GM12878 (cell line): ENCODE measurements around the gene TBCK. TPM values are rescaled to one million over a fixed set of nuclear protein-coding genes. Genes with fewer than 3 reads are reported as not detected.

Experiments
- CBX3 ChIP-seq: fragments of 200-600 bp; sonication (generic); IDR thresholded peaks from 2 replicates; pipeline ENCODE4 v1.6.1; 2016; ENCODE audit warnings: low read depth, borderline replicate concordance
- CREB1 ChIP-seq: IDR thresholded peaks from 2 replicates; pipeline ENCODE4 v1.6.1; 2012; ENCODE audit warnings: low read depth, mild to moderate bottlenecking, inconsistent platforms
- CUX1 ChIP-seq: IDR thresholded peaks from 2 replicates; pipeline ENCODE4 v1.6.1; 2012; ENCODE audit warnings: improper control_type of control experiment, low read depth, low read length; ENCODE audit not compliant: insufficient replicate concordance
- EGR1 ChIP-seq, 2 experiments: IDR thresholded peaks; 1 replicate in 1 of 2; 2 replicates in 1 of 2; pipeline ENCODE4 v1.6.1; 2011 to 2012; ENCODE audit warnings: low read depth in 2 of 2, low read length in 2 of 2, borderline replicate concordance in 1 of 2, mild to moderate bottlenecking in 1 of 2, moderate library complexity in 1 of 2
- GABPA ChIP-seq: IDR thresholded peaks from 2 replicates; pipeline ENCODE4 v1.6.1; 2014; ENCODE audit warnings: antibody characterized with exemption, low read depth, mild to moderate bottlenecking, inconsistent platforms
- JUNB ChIP-seq: IDR thresholded peaks from 2 replicates; pipeline ENCODE4 v1.6.1; 2016; ENCODE audit warnings: antibody characterized with exemption, mild to moderate bottlenecking
- MEF2A ChIP-seq: IDR thresholded peaks from 2 replicates; pipeline ENCODE4 v1.6.1; 2011; ENCODE audit warnings: low read depth, mild to moderate bottlenecking, low read length, moderate library complexity; ENCODE audit not compliant: insufficient read depth
- MEF2B ChIP-seq: fragments of 450-650 bp; IDR thresholded peaks from 2 replicates; pipeline ENCODE4 v1.6.1; 2018; ENCODE audit warnings: mild to moderate bottlenecking, moderate library complexity; ENCODE audit not compliant: partially characterized antibody, poor library complexity, severe bottlenecking
- NFIC ChIP-seq: IDR thresholded peaks from 2 replicates; pipeline ENCODE4 v1.6.1; 2012; ENCODE audit warnings: low read depth, mild to moderate bottlenecking, inconsistent platforms, low read length, moderate library complexity
- NRF1 ChIP-seq: conservative IDR thresholded peaks from 2 replicates; pipeline ENCODE4 v1.6.1; 2011; ENCODE audit warnings: mild to moderate bottlenecking, low read depth, low read length, improper control_type of control experiment
- PKNOX1 ChIP-seq: fragments of 450-650 bp; IDR thresholded peaks from 2 replicates; pipeline ENCODE4 v1.6.1; 2016; ENCODE audit warnings: mild to moderate bottlenecking
- POLR2A ChIP-seq: IDR thresholded peaks from 2 replicates; pipeline ENCODE4 v1.6.1; 2011; ENCODE audit warnings: low read depth, mild to moderate bottlenecking, low read length
- RAD51 ChIP-seq: fragments of 450-650 bp; IDR thresholded peaks from 2 replicates; pipeline ENCODE4 v1.6.1; 2016; ENCODE audit warnings: moderate library complexity, mild to moderate bottlenecking, inconsistent platforms
- RELB ChIP-seq: fragments of 450-650 bp; IDR thresholded peaks from 2 replicates; pipeline ENCODE4 v1.6.1; 2017; ENCODE audit warnings: low read depth, mild to moderate bottlenecking, moderate library complexity
- REST ChIP-seq: IDR thresholded peaks from 2 replicates; pipeline ENCODE4 v1.6.1; 2012; ENCODE audit warnings: mild to moderate bottlenecking, low read depth, low read length
- TCF12 ChIP-seq: IDR thresholded peaks from 2 replicates; pipeline ENCODE4 v1.6.1; 2011; ENCODE audit warnings: low read depth, mild to moderate bottlenecking, low read length
- ZNF274 ChIP-seq: IDR thresholded peaks from one replicate; pipeline ENCODE4 v1.8.0; 2011; ENCODE audit not compliant: insufficient read length, insufficient read depth
- ZZZ3 ChIP-seq: IDR thresholded peaks from 2 replicates; pipeline ENCODE4 v1.6.1; 2011; ENCODE audit warnings: low read depth; ENCODE audit not compliant: control insufficient read depth, insufficient read length
- polyA plus RNA-seq, 11 experiments: library from polyadenylated mRNA; depleted of rRNA in 4 of 11; unstranded in 6 of 11; stranded (reverse) in 5 of 11; fragments of >200 nt; fragmentation: Nextera tagmentation in 4 of 11; fragmentation: Illumina TruSeq in 1 of 11; extraction: Ambion mirVana in 4 of 11; extraction: Trizol in 1 of 11; gene quantifications; 1 replicate in 1 of 11; 2 replicates in 10 of 11; pipeline versions ENCODE4 v1.2.1 to v1.2.3, GENCODE V29; 2011 to 2016; ENCODE audit warnings: inconsistent platforms in 2 of 11, missing spikeins in 2 of 11, low read depth in 1 of 11
- total RNA-seq, 4 experiments: library from RNA; depleted of rRNA in 3 of 4; stranded (reverse); fragments of >200 nt in 3 of 4; fragmentation: Illumina TruSeq in 1 of 4; extraction: Trizol in 1 of 4; gene quantifications; 2 replicates each; pipeline versions ENCODE4 v1.2.1 to v1.2.3, GENCODE V29; 2013 to 2021

Gene TBCK
- total and polyA plus RNA-seq, 10 of the 15 experiments (the other 5 are each of a cell fraction or from before 2014, with no cell fraction given): 4.1 to 30.3 (median 20.2) TPM

GRCh38 chr4:106315968-106316772, at the start of gene TBCK, which contains the start of gene AIMP1 (continued):
- TF ChIP-seq ZNF274 (no peak), ZZZ3 (no peak), RELB (peak; percentile 99), RAD51 (peak; percentile 64; the same call in 1 of the 2 replicates), TCF12 (0 out of 2 replicates have a peak, but pooled peaks have one; percentile 39), NFIC (peak; percentile 57; the same call in 1 of the 2 replicates), GABPA (peak; percentile 60; the same call in 1 of the 2 replicates), POLR2A (peak; percentile 97), PKNOX1 (peak; percentile 88), MEF2A (no peak), MEF2B (peak; percentile 67), CREB1 (peak; percentile 96), CUX1 (no peak), CBX3 (no peak), NRF1 (no peak), REST (no peak), EGR1 (IDR thresholded peaks at IDR 0.05; ENCODE audit: borderline replicate concordance in 1 of 2, low read depth in 2 of 2, low read length in 2 of 2) (0 out of 3 replicates have a peak, but pooled peaks of 1 of the 2 experiments have one; percentile 42), JUNB (no peak)
